Endometrial microvascular endothelial cells (primary cell): ENCODE results near the gene FBXL7. TPM values are rescaled to one million over a fixed set of nuclear protein-coding genes. Genes with fewer than 3 reads are reported as not detected.

Experiments used
- in situ Hi-C: cut with HindIII; loops from 2 replicates; pipeline ENCODE4 v1.10.0; 2017; ENCODE audit warnings: low sequenced_read_pairs, low pct_unique_long_range_greater_than_20kb; ENCODE audit errors: inconsistent ontology term
- total RNA-seq: library from RNA; depleted of rRNA; stranded (reverse); fragments of >200 nt; gene quantifications from one replicate; pipeline ENCODE4 v1.2.3, GENCODE V29; 2015; ENCODE audit errors: inconsistent ontology term

FBXL7 gene
- total RNA-seq, 1 donor from 2014 or later: 16.0 TPM

DNA sequence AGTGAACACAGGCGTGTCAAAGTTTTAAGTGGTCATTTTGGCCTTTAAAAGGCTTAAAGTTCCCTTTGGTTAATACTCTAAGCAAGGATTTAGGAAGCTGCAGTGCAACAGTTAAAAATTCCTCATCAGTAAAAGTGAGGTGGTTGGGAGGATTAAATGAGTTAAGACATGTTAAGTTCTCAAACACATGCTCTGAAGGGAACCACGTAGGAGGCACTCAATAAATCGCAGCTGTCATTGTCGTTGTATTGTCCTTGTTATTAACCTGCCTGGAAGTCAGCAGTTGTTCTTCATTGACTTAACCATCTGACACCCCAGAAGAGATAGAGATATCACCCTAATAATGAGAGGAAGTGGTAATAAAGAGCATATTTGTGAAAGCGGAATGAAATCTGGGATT lies 432.1 kb downstream of the FBXL7 start:
- in situ Hi-C loops: no loop called here

- in situ Hi-C loops: no loop called here
Measured at GRCh38 chr5:15933259-15934207, 433.6 kb downstream of the FBXL7 start.

GRCh38 chr5:15936505-15937245 lies 436.7 kb downstream of the FBXL7 start:
- in situ Hi-C loops: no loop called here

DNA sequence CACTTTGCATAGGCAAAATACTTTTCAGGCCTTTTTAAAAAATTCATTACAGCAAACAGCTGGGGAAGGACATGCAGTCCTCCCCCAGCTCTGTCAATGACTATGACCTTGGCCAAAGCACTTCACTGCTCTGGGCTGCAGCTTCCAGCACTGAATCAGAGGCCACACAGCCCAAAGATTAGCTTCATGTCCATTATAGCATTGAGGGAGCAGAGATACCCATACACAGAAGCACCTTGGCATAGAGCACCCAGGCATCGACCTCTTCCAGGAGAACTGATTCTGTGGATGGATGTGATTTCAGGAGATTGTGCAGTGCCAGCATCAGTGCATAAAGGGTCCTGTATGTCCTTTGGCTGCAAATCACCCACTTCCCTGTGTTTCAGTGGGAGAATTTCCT lies 437.7 kb downstream of the FBXL7 start:
- in situ Hi-C loops: no loop called here

- in situ Hi-C loops: no loop called here
Measured at GRCh38 chr5:15938186-15938585, 438.2 kb downstream of the FBXL7 start.

GRCh38 chr5:15938961-15939360 lies 439.0 kb downstream of the FBXL7 start:
- in situ Hi-C loops: no loop called here

DNA sequence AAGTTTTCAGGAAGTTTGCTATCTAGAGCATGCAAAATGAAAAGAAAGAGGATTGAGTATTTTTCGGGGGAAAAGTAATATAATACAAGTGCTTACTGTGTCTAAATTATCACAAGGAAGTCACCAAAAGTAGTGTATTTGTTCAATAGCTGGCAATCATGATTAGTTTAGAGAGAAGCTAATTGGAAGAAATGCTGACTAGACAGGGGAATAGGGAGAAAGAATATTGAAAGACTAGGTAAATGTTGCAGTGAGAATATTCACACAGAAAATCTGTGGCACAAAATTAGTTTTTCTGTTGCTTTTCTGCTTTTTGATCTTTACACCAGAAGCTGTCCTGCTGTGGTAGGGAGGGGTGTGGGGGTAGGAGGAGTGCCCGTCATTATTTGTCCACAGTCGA lies 440.9 kb downstream of the FBXL7 start:
- in situ Hi-C loops: no loop called here

DNA sequence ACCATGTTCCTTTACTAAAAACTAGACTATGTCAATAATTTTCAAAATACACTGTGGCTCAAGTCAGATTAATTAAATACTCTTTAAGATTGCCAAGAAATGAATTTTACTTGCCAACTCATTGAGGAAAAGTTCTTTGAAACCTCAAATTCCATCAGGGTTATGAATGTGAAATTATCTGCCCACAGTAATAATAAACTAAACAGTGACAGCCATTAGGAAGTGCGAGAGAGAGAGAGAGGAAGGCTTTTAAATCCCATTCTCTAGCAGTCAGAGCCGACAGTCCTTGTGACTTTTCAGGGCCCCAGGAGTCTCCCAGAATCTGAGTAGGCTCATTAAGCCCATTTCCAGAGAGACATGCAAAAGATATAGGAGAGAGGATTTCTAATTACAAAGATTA lies 443.5 kb downstream of the FBXL7 start:
- in situ Hi-C loops: no loop called here

DNA sequence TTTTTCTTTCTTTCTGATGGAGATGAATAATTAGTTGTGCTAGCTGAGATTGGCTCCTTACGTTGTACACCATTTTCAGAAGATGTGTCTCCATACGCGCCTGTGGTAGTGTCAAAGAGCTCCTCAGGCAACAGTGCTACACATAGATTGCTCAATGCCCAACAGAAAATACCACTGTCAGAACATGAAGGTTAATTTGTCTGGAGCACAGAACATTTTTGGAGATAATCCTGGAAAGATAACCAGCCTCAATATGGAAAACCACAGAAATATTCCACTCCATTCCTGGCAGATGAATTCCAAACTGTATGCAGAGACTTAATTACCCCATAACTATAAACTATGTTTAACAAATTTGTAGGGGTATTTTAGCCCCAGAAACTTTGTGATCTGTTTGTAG lies 446.0 kb downstream of the FBXL7 start:
- in situ Hi-C loops: no loop called here

DNA sequence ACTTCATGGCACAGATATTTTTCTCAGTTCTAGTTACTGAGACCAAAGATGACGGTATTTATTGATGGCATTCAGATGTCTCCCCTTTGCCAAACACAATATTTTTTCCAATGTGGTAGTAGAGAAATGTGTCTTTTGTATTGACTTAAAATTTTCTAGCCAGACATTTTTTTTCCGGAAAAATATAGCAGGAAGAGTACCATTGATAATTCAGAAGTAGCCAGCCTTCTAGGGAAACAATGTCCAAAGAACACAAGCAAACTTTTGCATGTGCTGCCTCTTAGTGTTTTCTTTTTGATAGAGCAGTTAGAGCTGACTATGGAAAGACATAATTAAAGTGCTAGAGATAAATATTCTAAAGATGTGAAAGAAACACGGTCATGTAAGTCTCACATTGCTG lies 448.2 kb downstream of the FBXL7 start:
- in situ Hi-C loops: no loop called here

- in situ Hi-C loops: no loop called here
Measured at GRCh38 chr5:15951126-15951525, 451.1 kb downstream of the FBXL7 start.

DNA sequence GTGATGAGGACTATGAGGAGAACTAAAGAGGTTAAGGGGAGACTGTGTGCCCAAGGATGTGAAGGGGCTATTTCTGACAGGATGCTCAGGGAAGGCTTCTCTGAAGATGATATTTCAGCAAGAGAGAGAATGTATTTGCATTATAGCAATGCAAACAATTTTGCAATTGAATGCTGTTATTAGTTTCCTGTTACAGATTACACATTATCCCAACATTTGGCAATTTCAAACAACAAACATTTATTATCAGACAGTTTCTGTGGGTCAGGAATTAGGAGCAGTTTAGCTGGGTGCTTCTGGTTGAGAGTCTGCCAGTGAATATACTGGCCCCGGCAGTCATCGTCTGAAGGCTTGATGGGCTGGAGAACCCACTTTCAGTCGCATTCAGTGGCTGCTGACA lies 451.6 kb downstream of the FBXL7 start:
- in situ Hi-C loops: no loop called here

- in situ Hi-C loops: no loop called here
Measured at GRCh38 chr5:15956622-15957021, 456.6 kb downstream of the FBXL7 start.

GRCh38 chr5:15957124-15957523 lies 457.1 kb downstream of the FBXL7 start:
- in situ Hi-C loops: no loop called here

- in situ Hi-C loops: no loop called here
Measured at GRCh38 chr5:15959370-15960164, 459.6 kb downstream of the FBXL7 start.

DNA sequence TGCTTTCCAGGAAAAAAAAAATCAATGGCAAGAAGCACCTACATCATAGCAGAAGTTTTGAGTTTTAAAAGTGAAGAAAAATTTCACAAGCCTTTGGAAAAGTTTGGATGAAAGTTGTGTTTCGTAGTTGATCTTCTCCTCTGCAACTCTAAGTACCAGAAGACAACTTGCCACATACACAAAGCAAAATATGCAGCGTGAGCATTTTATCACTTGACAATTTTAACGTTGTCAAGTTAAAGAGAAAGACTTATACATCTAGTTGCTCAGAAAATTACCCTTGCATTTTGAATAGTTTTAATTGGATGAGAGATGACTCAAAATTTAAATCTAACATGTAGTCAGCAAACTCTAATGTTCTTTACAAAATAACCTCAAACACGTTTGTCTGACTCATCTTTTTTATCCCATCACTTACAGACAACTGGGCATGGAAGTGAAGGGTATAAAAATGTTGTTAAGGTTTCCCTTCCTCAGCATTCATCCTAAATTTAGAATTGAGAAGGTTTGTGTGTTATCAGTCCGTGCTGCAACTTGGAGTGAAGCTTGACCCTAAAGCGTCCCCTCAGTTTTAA lies 466.2 kb downstream of the FBXL7 start:
- in situ Hi-C loops: no loop called here

GRCh38 chr5:15966651-15967050 lies 466.7 kb downstream of the FBXL7 start:
- in situ Hi-C loops: no loop called here

DNA sequence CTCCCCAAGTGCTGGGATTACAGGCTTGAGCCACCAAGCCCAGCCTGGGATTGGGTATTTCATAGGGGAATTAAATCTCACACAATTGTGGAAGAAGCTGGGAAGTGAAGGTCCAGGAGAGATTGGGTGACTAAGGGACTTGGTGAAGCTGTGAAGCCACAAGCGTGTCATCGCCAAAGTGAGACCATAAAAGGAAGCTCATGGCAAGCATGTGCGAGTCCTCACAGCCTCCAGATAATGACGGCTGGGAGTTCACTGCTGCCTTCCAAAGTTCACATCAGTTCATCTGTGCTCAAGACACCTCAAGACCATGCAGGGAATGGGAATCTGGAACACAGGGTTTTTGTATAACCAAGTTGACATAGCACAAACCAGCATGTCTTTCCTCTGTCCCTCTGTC lies 469.0 kb downstream of the FBXL7 start:
- in situ Hi-C loops: no loop called here

DNA sequence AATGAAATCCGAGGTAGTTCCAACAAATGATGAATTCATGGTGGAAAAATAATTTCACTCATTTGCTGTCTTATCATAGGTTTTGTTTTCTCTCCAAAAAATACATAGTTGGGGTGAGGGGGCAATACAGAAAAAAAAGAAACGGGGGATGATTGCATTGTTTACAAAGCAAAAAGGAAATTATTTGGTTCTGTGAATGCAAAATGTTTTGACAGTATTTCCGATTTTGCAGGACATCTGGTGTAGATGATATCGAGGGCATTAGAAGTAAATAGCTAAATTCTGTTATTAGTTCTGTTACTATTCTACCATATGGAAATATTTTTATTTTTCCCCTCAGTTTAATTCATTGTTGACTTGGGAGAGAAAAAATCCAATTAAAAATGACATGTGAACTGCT lies 477.9 kb downstream of the FBXL7 start:
- in situ Hi-C loops: loop anchor here (25.0 kb wide), 1 partner anchor 491 kb away; no protein-coding TSS in a partner anchor
